Dermis microvascular lymphatic vessel endothelial cell (primary cell): ENCODE results near the gene FKBP8. TPM values are rescaled to one million over a fixed set of nuclear protein-coding genes. Genes with fewer than 3 reads are reported as not detected.
"Not testable (repeated sequence)": the region's sequence is repeated elsewhere in the genome, so short reads cannot be mapped to it uniquely, and the experiment has no call there.

ENCODE experiments used
- DNase-seq, 2 donors: peaks; one replicate each; pipeline versions ENCODE4 v3.0.0 to v3.0.0-alpha.2; 2010; ENCODE audit warnings: low read depth in 2 of 2
- total RNA-seq: library from RNA; depleted of rRNA; stranded (reverse); fragments of >200 nt; gene quantifications from 2 replicates; pipeline ENCODE4 v1.2.1, GENCODE V29; 2014

Gene FKBP8
- total RNA-seq, 1 donor from 2014 or later = 141 TPM

- no peak for DNase-seq
Observed at GRCh38 chr19:18559685-18560084, 16.3 kb upstream of the FKBP8 start.

DNA sequence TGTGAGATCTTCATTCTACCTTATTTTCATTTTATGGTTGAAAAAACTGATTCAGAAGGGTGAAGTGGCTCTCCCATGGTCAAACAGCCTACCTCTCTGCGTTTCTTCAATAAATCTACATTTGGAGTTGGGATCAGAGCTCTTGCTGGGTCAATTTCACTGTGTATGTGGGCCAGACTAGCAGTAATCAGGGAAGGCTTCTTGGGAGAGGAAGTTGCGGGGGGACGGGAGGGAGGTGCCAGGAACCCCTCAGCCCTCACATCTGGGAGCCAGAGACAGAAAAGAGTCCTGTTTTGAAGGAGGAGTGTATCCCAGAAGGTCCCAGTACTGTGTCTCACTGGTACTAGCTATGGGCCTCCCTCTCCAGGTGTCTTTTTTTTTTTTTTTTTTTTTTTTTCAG, 15.2 kb upstream of the FKBP8 start:
- DNase-seq = no peak

DNA sequence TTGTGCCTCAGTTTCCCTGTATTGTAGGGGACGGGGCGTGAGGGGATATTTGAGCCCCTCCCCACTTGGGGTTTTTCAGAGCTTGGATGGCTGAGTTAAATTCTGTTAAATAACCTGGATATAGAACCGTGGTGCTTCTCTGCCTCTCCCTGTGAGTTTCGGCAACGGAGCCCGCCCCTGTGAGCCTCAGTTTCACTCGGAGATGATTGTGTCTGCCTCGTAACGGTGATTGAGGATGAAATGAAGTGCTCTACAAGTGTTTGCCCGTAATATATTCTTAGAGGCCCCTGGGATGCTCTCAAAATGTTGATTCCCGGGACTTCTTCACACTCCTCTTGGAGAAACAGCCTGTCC, 14.8 kb upstream of the FKBP8 start:
- no peak for DNase-seq

- DNase-seq = peak; percentile 99
Observed at GRCh38 chr19:18557411-18558201, 14.2 kb upstream of the FKBP8 start, which contains the start of gene KXD1. TSS of gene KXD1 (plus strand) at chr19:18557870. CDS start at chr19:18562057, 4,187 bp downstream.

- no peak for DNase-seq
Observed at GRCh38 chr19:18551631-18552030, 8.3 kb upstream of the FKBP8 start.

DNA sequence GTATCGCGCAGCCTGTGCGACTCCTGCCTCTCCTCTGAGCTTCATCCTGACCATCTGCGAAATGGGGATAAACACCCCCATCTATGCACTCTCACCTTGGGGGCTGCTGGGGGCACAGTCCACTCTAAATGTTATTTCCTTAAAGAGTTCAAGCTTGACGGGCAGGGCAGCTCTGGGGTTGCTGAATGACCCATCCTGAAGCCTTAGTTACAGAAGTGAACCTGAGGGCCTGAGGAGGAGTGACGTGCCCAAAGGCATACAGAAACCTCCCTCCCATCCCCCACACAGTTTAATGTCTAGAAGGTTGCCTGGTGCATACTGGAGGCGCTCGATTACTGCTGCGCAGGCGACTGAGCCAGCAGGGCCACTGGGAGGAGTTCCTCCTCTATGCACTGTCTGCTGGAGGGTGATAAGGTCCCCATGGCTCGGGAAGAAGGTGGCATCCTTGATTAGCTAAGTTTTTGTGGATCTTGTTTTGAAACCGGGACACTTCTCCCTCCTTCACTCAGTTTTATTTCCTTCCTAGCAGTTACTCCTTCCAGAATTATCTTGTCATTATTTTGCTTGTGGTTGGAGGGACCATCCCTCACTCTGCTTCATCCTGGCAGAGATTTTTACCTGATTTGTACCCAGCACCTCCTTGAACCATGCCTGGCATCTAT, 572 bp upstream of the FKBP8 start:
- DNase-seq = peak in 1 of 2 donors; percentile 34

GRCh38 chr19:18541992-18542940, 1.1 kb downstream of the FKBP8 start:
- DNase-seq = no peak

DNA sequence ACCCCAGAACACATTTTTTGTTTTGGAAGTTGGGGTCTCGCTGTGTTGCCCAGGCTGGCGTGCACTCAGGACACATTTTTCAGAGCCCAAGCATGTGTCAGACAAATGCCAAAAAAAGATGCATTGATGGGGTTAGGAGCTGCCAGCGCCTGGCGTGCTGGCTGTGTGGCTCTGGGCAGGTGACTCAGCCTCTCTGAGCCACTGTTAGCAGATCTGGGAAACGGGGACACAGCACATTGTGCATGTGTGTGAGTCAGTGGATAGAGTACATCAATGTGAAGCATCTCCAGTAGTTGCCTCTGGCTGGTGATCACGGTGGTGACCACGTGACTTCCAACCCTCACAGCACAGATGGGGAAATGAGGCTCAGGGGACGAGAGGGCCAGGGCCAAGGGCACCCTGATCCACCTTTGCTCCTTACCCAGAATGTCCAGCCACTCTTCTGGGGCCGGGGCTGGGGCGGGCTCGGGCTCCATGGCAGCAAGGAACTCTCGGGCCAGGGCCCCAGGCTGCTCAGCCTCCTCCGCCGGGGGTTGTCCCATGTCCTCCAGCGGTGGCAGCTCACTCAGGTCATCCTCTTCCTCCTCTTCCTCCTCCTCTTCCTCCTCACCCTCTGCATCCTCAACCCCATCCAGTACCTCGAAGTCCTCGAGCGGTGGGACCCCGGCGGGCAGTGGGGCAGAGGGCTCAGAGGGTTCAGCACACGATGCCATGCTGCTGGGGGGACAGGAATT, 1.9 kb downstream of the FKBP8 start:
- DNase-seq = no peak

- not testable (repeated sequence) for DNase-seq
Observed at GRCh38 chr19:18540200-18540599, 3.2 kb downstream of the FKBP8 start.

- DNase-seq = no peak
Observed at GRCh38 chr19:18539372-18539771, 4.0 kb downstream of the FKBP8 start.

DNA sequence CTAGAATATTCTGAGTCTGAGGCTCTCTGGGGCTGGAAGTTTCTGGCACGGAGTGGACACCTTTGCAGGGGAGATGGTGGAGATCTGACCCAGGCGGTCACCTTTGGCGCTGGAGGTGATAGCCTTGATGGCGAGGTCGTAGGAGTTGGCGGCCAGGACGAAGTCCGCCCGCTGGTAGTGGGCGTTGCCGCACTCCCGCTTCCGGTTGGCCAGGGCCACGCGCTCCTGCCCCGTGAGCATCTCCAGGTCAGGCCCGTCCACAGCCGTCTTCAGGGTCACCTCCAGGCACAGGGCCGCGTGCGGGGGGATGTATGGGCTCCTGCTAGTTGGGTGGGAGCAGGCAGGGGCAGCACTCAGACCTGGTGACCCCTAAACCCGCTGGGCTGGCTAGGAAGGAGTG, 5.3 kb downstream of the FKBP8 start:
- DNase-seq = no peak

DNA sequence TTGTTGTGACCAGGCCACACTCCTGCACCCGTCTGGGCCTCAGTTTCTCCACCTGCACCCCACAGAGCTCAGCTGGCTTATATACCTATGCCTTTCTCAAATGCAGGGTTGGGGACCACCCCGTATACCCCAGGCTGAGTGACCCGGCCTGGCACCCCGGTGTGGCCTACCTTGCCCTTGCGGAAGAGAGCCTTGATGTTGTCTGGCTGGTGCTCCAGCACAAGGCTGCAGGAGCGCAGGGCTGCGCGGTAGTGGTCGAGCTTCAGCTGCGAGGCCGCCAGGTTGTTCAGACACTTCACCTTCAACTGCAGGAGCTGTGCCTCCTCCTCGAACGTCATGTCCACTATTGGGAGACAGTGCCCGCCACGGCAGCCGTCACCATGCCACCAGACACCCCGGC, 5.9 kb downstream of the FKBP8 start:
- no peak for DNase-seq

- DNase-seq = no peak
Observed at GRCh38 chr19:18536475-18536874, 6.9 kb downstream of the FKBP8 start.

DNA sequence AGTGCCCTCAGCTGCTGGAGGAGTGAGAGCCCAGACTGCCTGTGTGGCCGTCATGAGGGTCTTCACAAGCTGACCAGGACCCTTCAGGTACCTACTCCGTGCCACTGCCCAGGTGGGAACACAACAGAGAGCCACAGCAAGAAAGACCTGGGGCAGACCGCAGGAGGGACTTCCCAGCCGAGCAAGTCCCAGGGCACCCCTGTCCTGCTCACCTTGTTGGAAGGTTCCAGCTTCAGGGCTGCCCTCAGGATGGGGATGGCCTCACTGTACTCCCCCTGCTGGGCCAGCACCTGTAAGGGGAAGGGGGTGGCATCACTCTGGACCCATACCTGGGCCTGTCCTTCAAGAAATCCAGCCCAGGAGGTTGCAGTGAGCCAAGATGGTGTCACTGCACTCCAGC, 10.3 kb downstream of the FKBP8 start:
- DNase-seq = no peak

DNA sequence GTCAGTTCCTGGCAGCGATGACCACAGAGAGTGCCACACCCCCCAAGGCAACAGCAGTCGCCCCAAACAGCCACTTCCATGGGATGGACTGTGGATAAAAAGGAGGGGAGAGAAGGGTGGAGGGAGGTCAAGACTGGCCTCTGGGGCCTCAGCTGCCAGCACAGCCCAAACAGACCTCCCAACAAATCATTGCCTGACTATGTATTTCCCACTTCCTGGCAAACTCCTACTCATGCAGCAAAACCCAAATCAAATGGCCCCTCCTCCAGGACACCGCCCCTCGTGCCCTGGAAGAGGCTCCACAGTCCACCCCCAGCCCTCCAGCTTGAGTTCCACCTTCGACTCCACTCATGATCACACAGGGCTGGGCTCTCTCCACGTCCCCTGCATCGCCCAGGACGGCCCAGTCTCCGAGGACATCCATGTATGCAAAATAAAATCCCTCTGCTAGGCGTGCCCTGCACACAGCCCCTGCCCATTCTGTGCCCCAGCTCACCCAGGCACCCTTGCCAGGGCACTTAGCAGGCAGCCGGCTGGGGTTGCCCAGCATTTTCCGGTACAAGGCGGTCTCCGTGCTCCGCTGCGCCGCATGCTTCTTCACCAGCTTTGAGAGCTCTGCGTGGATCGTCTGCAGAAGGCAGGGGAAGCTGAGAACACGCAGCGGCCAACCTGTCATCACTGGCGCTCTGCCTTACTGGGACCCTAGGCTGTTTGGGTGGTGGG, 11.0 kb downstream of the FKBP8 start:
- no peak for DNase-seq

DNA sequence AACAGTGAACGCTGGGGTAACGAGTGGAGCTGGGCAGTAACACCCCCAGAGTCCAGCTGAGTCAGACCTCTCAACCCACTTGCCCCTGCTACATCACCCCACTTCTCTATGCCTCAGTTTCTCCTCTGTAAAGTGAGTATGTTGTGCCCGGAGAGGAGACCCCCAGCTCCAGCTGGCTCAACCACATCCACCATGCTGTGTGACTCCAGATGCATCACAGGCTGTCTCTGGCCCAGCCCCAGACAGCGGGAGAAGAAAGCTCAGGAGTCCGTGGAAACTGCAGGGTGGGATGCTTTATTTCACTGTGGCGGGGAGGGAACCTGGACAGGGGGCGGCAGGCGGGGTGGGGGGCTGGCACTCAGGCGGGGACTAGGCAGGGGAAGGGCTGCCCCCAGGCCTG, 11.9 kb downstream of the FKBP8 start:
- DNase-seq = no peak

- no peak for DNase-seq
Observed at GRCh38 chr19:18529782-18530181, 13.6 kb downstream of the FKBP8 start.

GRCh38 chr19:18526316-18526715, 17.1 kb downstream of the FKBP8 start:
- no peak for DNase-seq

DNA sequence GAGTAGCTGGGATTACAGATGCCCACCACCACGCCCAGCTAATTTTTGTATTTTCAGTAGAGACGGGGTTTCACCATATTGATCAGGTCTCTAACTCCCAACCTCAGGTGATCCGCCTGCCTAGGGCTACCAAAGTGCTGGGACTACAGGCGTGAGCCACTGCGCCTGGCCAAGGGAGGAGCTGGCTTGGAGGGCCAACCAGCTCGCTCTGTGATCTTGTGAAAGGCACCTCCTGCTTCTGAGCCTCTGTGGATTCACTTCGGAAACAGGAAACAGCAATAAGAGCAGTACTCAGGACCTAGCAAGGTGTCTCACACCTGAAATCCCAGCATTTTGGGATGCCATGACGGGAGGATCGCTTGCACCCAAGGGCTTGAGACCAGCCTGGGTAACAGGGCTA, 19.5 kb downstream of the FKBP8 start:
- no peak for DNase-seq

DNA sequence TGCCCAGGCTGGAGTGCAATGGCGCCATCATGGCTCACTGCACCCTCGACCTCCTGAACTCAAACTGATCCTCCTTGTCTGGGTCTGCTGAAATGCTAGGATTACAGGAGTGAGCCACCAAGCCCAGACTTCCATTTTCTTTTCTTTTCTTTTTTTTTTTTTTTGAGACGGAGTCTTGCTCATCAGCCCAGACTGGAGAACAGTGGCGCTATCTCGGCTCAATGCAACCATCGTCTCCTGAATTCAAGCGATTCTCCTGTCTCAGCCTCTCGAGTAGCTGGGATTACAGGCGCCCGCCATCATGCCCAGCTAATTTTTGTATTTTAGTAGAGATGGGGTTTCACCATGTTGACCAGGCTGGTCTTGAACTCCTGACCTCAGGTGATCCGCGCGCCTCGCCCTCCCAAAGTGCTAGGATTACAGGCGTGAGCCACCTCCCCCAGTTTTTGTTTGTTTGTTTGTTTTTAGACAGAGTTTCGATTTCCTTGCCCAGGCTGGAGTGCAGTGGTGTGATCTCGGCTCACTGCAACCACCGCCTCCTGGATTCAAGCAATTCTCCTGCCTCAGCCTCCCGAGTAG, 20.4 kb downstream of the FKBP8 start:
- DNase-seq = not testable (repeated sequence)
